ENCODE measurements around the gene DBET.
"Not testable (repeated sequence)": the region's sequence is repeated elsewhere in the genome, so short reads cannot be mapped to it uniquely, and the experiment has no call there.

- not testable (repeated sequence) for TF ChIP-seq CTCF, EP300, POLR2A (IDR thresholded peaks at IDR 0.05)
Measured at GRCh38 chr4:190049378-190050239, 14.7 kb upstream of the DBET start.

All from tibial nerve (tissue), 4 donors.